Uterus (tissue), 4 donors: Measurements from ENCODE around the gene BMP2K. TPM values are rescaled to one million over a fixed set of nuclear protein-coding genes. Genes with fewer than 3 reads are reported as not detected.

Source experiments
- DNase-seq, 2 donors: peaks; one replicate each; pipeline ENCODE4 v3.0.0-alpha.2; 2019 to 2020
- H3K27ac ChIP-seq, 2 donors: fragments of 200-600 bp; sonication (generic); 1 replicate in 1 of 2; 2 replicates in 1 of 2; pipeline ENCODE4 v1.5.1; 2016 to 2018
- H3K27me3 ChIP-seq, 2 donors: fragments of 200-600 bp; sonication (generic); one replicate each; pipeline ENCODE4 v1.5.1; 2018 to 2019; ENCODE audit warnings: control low read depth in 1 of 2
- H3K36me3 ChIP-seq, 2 donors: fragments of 200-600 bp; sonication (generic); one replicate each; pipeline ENCODE4 v1.5.1; 2019; ENCODE audit warnings: control low read depth in 1 of 2
- H3K4me1 ChIP-seq, 2 donors: fragments of 200-600 bp; sonication (generic); one replicate each; pipeline ENCODE4 v1.5.1; 2018 to 2019; ENCODE audit warnings: control low read depth in 1 of 2
- H3K4me3 ChIP-seq, 2 donors: fragments of 200-600 bp; sonication (generic); 1 replicate in 1 of 2; 2 replicates in 1 of 2; pipeline ENCODE4 v1.5.1; 2018 to 2019; ENCODE audit warnings: mild to moderate bottlenecking in 1 of 2
- H3K9me3 ChIP-seq, 2 donors: fragments of 200-600 bp; sonication (generic); one replicate each; pipeline ENCODE4 v1.5.1; 2019; ENCODE audit warnings: control low read depth in 1 of 2
- POLR2A ChIP-seq, 2 donors: fragments of 450-650 bp; IDR thresholded peaks; one replicate each; pipeline ENCODE4 v1.6.1; 2016; ENCODE audit warnings: antibody characterized with exemption in 2 of 2, mild to moderate bottlenecking in 1 of 2, moderate library complexity in 1 of 2
- intact Hi-C: fragments of 100-400 bp; cut with DNase I; formaldehyde crosslinking; loops from one replicate; pipeline ENCODE4 v1.15.1; 2023; ENCODE audit warnings: low total_unique reads
- total RNA-seq, 4 donors: library from RNA; depleted of rRNA in 3 of 4; stranded (reverse); fragments of >200 nt in 3 of 4; gene quantifications; one replicate each; pipeline versions ENCODE4 v1.1.0 to v1.2.4, GENCODE V29; 2014 to 2023
- TF ChIP-seq, protein P1 (sequence below), 4 experiments: fragments of 200-600 bp in 2 of 4; fragments of 450-650 bp in 2 of 4; sonication (generic) in 2 of 4; IDR thresholded peaks; one replicate each; pipeline ENCODE4 v1.5.1; 2016 to 2019; ENCODE audit warnings: antibody characterized with exemption in 4 of 4, mild to moderate bottlenecking in 2 of 4, moderate library complexity in 1 of 4
- donor health status: DM: yes; HTN: yes; CAD: no.

Gene BMP2K
- total RNA-seq, 4 donors from 2014 or later = 14.7 to 67.3 (median 29.2) TPM

DNA sequence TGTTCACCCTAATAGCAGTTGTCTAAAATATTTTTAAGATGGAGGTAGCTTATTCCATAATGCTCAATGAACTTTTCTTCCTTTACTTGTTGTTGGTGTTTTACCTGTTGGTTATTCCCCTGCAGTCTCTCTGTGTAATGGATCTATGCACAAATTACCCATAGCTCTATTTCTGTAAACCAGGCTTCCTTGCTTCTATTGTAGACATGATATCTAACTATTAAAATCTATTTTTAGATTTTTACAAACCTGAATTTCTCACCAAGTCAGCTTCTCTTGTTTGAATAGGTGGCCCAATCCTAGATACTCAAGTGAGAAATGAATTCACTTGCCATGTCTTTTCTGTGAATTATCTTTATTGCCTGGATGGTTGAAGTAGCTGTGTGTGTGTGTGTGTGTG is 24.8 kb downstream of the BMP2K start:
- H3K27me3 ChIP-seq = no peaks in the 10 kb centered on the region
- H3K36me3 ChIP-seq = no peaks in the 10 kb centered on the region
- no peak for DNase-seq
- no peak overlapping the region for H3K27ac ChIP-seq
- H3K4me3 ChIP-seq = no peak overlapping the region
- no peaks in the 10 kb centered on the region for H3K9me3 ChIP-seq
- no peaks in the 10 kb centered on the region for H3K4me1 ChIP-seq
- intact Hi-C loops = no loop called here
- no peak for TF ChIP-seq POLR2A (IDR thresholded peaks at IDR 0.05)
- TF ChIP-seq, protein P1, sequence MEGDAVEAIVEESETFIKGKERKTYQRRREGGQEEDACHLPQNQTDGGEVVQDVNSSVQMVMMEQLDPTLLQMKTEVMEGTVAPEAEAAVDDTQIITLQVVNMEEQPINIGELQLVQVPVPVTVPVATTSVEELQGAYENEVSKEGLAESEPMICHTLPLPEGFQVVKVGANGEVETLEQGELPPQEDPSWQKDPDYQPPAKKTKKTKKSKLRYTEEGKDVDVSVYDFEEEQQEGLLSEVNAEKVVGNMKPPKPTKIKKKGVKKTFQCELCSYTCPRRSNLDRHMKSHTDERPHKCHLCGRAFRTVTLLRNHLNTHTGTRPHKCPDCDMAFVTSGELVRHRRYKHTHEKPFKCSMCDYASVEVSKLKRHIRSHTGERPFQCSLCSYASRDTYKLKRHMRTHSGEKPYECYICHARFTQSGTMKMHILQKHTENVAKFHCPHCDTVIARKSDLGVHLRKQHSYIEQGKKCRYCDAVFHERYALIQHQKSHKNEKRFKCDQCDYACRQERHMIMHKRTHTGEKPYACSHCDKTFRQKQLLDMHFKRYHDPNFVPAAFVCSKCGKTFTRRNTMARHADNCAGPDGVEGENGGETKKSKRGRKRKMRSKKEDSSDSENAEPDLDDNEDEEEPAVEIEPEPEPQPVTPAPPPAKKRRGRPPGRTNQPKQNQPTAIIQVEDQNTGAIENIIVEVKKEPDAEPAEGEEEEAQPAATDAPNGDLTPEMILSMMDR (IDR thresholded peaks at IDR 0.05) = no peak

DNA sequence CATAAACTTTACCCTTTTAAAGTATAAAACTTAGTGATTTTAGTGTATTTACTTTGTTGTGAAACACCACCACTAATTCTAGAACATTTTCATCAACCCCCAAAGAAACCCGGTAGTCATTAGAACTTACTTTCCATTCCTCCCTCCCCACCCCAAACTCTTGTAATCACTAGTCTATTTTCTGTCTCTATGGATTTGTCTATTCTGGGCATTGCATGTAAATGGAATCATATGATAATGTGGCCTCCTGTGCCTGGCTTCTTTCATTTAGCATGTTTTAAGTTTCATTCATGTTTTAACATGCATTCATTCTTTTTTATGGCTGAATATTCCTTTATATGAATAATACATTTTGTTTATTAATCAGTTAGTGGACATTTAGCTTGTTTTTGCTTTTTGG is 27.8 kb downstream of the BMP2K start:
- Histone ChIP-seq H3K4me1 (no peaks in the 10 kb centered on the region), H3K27ac (no peak overlapping the region), H3K27me3 (no peaks in the 10 kb centered on the region), H3K36me3 (no peaks in the 10 kb centered on the region), H3K9me3 (peaks cover 0 to 3% of the 10 kb centered on the region in 2 donors), H3K4me3 (no peak overlapping the region)
- intact Hi-C loops = no loop called here
- no peak for TF ChIP-seq POLR2A (IDR thresholded peaks at IDR 0.05)
- TF ChIP-seq, protein P1 (IDR thresholded peaks at IDR 0.05) = no peak
- DNase-seq = no peak

DNA sequence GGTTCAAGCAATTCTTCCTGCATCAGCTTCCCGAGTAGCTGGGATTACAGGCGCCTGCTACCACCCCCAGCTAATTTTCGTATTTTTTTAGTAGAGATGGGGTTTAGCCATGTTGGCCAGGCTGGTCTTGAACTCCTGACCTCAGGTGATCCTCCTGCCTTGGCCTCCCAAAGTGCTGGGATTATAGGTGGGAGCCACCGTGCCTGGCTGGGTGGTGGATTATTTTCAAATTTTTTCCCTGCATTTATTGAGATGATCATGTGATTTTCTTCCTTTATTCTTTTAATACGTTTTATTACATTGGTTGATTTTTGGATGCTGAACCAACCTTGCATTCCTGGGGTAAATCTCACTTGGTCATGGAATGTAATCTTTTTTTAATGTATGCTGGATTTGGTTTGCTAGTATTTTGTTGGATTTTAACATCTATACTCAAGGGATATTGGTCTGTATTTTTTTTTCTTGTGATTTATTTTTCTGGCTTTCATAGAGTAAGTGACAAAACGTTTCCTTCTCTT is 30.9 kb downstream of the BMP2K start:
- intact Hi-C loops = no loop called here
- H3K36me3 ChIP-seq = no peaks in the 10 kb centered on the region
- peaks cover 0 to 3% of the 10 kb centered on the region in 2 donors for H3K9me3 ChIP-seq
- H3K27ac ChIP-seq = no peak overlapping the region
- no peak overlapping the region for H3K4me3 ChIP-seq
- TF ChIP-seq, protein P1 (IDR thresholded peaks at IDR 0.05) = no peak
- no peaks in the 10 kb centered on the region for H3K4me1 ChIP-seq
- no peaks in the 10 kb centered on the region for H3K27me3 ChIP-seq
- DNase-seq = no peak

GRCh38 chr4:78809295-78809694 is 33.1 kb downstream of the BMP2K start:
- TF ChIP-seq, protein P1 (IDR thresholded peaks at IDR 0.05) = no peak
- TF ChIP-seq POLR2A (IDR thresholded peaks at IDR 0.05) = no peak
- no peaks in the 10 kb centered on the region for H3K27me3 ChIP-seq
- H3K36me3 ChIP-seq = no peaks in the 10 kb centered on the region

DNA sequence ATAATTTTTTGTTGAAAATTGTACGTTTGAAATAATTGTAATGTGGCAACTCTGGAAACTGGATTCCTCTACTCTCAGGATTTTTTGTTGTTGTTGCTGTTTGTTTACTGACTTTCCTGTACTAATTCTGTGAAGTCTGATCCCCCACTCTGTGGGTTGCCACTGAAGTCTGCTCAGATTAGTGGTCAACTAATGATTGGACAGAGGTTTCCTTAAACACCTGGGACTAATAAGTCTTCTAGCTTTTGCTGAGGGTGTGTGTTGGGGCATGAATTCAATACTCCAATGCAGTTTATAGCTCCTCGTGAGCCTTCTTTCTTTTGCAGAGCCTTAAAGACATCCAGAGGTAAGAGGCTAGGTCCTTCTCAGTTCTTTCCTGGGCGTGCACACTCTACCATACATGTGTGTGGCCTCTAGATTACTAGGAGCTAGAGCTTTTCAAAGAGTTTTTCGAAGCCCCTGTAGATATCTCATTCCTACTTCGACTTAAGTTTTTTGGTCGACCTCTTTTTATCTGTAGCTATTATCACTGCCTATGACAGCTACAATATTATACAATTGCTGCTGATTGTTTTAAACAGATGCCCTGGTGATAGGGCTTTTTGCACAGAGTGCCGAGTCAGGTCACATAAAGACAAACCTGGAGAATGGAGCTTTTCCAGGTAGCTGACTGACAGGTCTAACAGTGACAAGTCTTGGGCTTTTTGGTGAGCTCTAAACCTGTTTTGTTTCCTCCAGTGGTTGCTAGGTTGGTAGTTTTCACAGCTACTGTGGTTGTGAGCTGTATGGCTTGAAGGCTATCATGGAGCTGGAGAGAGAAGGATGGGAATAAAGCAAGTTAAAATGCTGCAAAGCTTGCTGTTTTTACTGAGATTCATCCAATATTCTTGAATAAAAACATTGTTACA is 34.0 kb downstream of the BMP2K start:
- no peak overlapping the region for H3K4me3 ChIP-seq
- H3K27me3 ChIP-seq = no peaks in the 10 kb centered on the region
- no peaks in the 10 kb centered on the region for H3K4me1 ChIP-seq
- DNase-seq = no peak
- TF ChIP-seq, protein P1 (IDR thresholded peaks at IDR 0.05) = no peak
- TF ChIP-seq POLR2A (IDR thresholded peaks at IDR 0.05) = no peak
- intact Hi-C loops = no loop called here
- no peaks in the 10 kb centered on the region for H3K36me3 ChIP-seq
- no peak overlapping the region for H3K27ac ChIP-seq
- H3K9me3 ChIP-seq = peaks cover 0 to 3% of the 10 kb centered on the region in 2 donors

More at GRCh38 chr4:78809295-78809694, 33.1 kb downstream of the BMP2K start:
- Histone ChIP-seq H3K4me3 (no peak overlapping the region), H3K4me1 (no peaks in the 10 kb centered on the region), H3K27ac (no peak overlapping the region), H3K9me3 (peaks cover 0 to 3% of the 10 kb centered on the region in 2 donors)
- no peak for DNase-seq
- intact Hi-C loops = no loop called here
